ENCODE results near the gene INKA2.

The INKA2 gene

DNA sequence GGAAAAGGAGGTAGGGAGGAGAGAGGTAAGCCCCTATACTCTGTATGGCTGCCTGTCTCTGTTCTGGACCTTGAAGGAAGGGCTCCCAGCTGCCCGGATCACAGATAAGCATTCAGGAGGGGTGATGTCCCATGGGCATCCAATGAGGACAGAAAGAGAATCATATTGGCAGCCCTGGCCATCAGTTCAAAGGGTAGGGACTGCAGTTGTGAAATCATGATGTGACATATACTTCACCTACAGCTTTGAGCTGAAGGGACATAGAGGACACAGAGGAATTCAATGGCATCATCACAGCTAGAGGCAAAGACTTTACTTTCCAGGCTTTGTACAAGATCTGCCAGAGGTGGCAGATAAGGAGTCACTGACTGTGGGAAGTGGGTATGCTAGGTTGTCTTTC lies 38.1 kb upstream of the INKA2 start:
- no peak overlapping the region for H3K4me3 ChIP-seq (ENCODE audit: low read depth, low read length)
- no peak for DNase-seq (ENCODE audit: low read depth)
- in situ Hi-C loops (cut with HindIII; ENCODE audit: low sequenced_read_pairs), result no loop called here
- TF ChIP-seq, protein P1, sequence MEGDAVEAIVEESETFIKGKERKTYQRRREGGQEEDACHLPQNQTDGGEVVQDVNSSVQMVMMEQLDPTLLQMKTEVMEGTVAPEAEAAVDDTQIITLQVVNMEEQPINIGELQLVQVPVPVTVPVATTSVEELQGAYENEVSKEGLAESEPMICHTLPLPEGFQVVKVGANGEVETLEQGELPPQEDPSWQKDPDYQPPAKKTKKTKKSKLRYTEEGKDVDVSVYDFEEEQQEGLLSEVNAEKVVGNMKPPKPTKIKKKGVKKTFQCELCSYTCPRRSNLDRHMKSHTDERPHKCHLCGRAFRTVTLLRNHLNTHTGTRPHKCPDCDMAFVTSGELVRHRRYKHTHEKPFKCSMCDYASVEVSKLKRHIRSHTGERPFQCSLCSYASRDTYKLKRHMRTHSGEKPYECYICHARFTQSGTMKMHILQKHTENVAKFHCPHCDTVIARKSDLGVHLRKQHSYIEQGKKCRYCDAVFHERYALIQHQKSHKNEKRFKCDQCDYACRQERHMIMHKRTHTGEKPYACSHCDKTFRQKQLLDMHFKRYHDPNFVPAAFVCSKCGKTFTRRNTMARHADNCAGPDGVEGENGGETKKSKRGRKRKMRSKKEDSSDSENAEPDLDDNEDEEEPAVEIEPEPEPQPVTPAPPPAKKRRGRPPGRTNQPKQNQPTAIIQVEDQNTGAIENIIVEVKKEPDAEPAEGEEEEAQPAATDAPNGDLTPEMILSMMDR (IDR thresholded peaks at IDR 0.05; ENCODE audit: low read depth, low read length, missing control alignments), result no peak

DNA sequence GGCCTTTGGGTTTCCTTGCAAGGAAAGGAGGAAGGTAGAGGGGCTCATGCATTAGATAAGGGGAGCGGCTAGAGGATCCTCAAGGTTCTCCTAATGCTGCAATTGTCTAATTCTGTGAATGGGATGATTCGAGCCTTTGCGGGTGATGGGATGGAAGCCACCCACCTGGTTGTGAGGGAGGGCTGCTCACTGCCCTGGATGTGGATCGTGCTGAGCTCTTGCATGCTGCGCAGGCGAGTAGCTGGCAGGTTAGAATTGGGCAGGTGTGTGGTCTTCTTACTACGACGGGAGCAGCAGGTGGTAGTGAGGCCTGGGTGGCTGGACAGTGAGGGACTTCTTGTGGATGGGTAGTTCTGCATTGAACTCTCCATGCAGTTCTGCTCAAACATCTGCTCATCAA lies 37.7 kb upstream of the INKA2 start:
- no peak overlapping the region for H3K4me3 ChIP-seq (ENCODE audit: low read depth, low read length)
- TF ChIP-seq, protein P1 (IDR thresholded peaks at IDR 0.05; ENCODE audit: low read depth, low read length, missing control alignments), result no peak
- DNase-seq (ENCODE audit: low read depth), result no peak
- in situ Hi-C loops (cut with HindIII; ENCODE audit: low sequenced_read_pairs), result no loop called here

DNA sequence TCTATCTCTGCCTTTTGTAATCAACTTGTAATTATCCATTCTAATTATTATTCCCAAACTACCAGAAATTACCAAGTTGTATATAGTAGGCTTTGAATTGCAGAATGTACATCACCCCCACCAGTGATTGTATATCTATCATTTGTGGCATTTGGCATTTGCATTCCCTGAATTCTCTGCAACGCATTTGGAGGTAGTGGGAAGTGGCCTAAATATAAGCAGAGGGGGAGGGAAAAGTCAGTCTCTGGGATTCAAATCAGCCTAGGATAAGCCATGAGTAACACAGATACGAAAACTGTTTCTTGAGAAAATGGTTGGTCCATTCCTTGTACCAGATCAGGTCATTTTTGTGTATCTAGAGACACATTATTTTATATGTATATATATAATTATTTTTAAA lies 37.2 kb upstream of the INKA2 start:
- H3K4me3 ChIP-seq (ENCODE audit: low read depth, low read length), result no peak overlapping the region
- TF ChIP-seq, protein P1 (IDR thresholded peaks at IDR 0.05; ENCODE audit: low read depth, low read length, missing control alignments), result no peak
- in situ Hi-C loops (cut with HindIII; ENCODE audit: low sequenced_read_pairs), result no loop called here
- DNase-seq (ENCODE audit: low read depth), result no peak

DNA sequence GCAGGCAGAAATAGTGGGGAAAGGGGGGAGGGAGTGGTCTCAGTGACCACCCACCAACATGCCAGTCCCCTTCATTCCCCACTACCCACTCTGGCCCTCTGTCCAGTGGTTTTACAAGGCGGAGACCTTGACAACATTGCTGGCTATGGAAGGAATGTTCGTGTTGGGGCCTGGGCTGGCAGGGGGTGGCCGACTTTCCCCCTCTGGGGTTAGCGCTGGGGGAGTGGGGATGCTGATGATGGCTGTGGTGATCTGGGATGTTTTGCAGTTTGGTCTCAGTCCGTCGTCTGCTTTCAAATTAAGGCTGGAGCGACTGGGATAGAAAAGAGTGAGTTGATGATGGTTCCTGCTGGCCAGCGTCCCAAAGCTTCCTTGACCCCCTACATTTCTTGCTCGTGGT lies 36.8 kb upstream of the INKA2 start:
- TF ChIP-seq, protein P1 (IDR thresholded peaks at IDR 0.05; ENCODE audit: low read depth, low read length, missing control alignments), result no peak
- in situ Hi-C loops (cut with HindIII; ENCODE audit: low sequenced_read_pairs), result no loop called here
- DNase-seq (ENCODE audit: low read depth), result no peak
- H3K4me3 ChIP-seq (ENCODE audit: low read depth, low read length), result no peak overlapping the region

DNA sequence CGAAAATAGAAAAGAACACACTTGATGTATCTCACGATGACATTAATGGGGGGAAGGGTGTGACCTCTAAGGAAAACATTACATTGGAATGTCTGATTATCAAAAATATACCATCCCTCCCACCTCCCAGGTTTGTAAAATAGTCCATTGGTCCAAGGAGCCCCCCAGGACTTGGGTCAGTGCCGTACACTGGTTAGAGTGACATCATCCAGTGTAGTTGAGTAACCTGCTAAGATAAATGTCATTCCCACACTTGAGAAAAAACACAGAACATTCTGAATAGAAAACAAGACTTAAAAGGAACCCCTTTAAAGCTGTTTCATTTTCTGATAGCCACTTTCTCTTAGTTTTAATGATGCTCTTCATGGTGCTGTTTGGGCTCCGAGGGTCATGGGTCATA lies 31.7 kb upstream of the INKA2 start:
- DNase-seq (ENCODE audit: low read depth), result no peak
- H3K4me3 ChIP-seq (ENCODE audit: low read depth, low read length), result no peak overlapping the region
- TF ChIP-seq, protein P1 (IDR thresholded peaks at IDR 0.05; ENCODE audit: low read depth, low read length, missing control alignments), result no peak
- in situ Hi-C loops (cut with HindIII; ENCODE audit: low sequenced_read_pairs), result loop anchor here (25.0 kb wide), 1 partner anchor 559 kb away; the partner anchor contains the start of gene DENND2D

DNA sequence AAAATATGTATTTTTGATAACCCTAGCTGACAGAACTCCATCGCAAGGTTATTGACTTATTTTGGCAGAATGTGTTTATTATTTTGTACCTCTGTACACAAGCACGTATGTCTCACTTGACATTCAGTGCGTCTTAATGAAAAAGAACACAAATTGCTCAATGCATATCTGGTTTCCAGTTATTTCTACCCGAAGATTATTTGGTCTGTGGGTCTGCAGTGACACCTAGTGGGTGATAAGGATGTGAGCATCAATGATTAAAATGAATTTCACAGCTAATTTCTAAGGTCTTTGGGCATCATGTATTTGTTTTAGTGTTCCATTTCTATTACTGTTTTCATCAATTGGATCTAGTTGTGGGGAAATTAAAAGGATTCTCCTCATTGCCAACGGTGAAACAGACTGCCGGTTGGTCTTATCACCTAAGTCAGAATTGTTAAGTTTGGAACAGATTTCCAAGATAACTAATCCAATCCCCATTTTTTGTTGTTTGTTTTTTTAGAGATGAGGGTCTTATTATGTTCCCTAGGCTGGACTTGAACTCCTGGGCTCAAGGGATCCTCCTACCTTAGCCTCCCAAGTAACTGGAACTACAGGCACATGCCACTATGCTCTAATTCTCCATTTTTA lies 30.4 kb upstream of the INKA2 start:
- in situ Hi-C loops (cut with HindIII; ENCODE audit: low sequenced_read_pairs), result loop anchor here (25.0 kb wide), 1 partner anchor 557 kb away; the partner anchor contains the start of gene DENND2D
- TF ChIP-seq, protein P1 (IDR thresholded peaks at IDR 0.05; ENCODE audit: low read depth, low read length, missing control alignments), result peak; percentile 70
- H3K4me3 ChIP-seq (ENCODE audit: low read depth, low read length), result no peak overlapping the region
- peak; percentile 62 for DNase-seq (ENCODE audit: low read depth)
